NCI-H345 treated with DMSO at 0.1 percent for 48 hours (cell line): ENCODE results near the gene RMDN3.

Source experiments
- DNase-seq: peaks from one replicate; lab custom pipeline; 2025; ENCODE audit not compliant: unreplicated experiment; lab: John Stamatoyannopoulos, UW

Gene RMDN3, protein sequence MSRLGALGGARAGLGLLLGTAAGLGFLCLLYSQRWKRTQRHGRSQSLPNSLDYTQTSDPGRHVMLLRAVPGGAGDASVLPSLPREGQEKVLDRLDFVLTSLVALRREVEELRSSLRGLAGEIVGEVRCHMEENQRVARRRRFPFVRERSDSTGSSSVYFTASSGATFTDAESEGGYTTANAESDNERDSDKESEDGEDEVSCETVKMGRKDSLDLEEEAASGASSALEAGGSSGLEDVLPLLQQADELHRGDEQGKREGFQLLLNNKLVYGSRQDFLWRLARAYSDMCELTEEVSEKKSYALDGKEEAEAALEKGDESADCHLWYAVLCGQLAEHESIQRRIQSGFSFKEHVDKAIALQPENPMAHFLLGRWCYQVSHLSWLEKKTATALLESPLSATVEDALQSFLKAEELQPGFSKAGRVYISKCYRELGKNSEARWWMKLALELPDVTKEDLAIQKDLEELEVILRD

DNA sequence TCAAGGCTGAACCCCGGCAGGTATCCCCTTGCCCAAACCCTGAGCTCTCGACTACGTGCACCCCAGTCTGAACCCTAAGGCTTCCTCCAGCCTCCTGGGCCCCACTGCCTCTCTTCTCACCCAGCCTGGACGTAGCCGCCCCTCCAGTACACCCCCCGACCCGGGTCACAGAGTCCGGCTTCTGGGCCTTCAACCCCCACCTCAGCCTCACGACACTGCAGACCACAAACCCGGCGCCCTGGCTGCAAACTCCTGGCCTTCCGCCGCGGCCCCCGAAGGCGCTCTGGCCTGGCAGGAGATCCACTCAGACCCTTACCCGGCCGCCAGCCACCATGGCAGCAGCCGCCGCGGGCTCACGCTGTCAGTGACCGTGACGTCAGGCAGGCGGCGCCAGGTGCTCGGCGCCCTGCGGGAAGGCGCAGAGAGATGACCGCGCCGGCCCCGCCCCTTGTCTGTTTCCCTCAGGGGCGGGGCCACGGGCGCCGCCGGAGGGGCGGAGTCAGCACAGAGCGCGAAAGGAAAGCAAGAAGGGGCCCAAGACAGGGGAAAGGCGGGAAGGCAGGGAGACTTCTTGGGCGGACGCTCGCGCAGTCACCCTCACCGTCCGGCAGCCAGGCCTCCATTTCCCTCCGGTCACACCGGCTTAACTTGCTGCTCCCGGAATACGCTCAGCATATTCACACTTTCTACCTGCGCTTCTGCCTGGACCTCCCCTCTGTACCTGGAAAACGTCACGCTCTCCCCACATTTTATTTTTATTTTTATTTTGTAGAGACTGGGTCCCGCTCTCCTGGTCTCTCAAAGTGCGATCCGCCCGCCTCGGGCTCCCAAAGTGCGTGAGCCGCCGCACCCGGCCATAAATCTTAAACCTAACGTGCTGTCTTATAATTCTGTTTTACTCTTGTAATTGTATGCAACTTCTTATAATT is at the start of gene RMDN3:
TSS of gene RMDN3 (minus strand) at position 372 of the 929 bp plus-strand sequence. CDS start 471 bp downstream, outside the sequence.
- DNase-seq, result peak; percentile 80

DNA sequence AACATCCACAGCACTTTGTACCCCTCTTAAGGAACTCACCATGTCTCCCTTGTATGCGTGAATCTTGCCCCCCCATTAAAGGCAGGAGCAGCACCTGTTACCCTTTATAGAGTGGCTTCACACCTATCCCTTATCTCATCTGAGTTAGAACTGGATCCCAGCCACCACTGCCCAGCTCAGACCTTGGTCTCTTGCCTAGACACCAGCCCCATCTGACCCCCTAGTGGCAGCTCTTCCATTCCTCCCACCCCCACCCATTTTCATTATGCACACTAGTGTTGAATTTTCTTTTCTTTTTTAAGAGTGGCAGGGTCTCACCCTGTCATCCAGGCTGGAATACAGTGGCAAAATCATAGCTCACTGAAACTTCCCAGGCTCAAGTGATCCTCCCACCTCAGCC is 48.6 kb upstream of the RMDN3 start:
- DNase-seq, result no peak

DNA sequence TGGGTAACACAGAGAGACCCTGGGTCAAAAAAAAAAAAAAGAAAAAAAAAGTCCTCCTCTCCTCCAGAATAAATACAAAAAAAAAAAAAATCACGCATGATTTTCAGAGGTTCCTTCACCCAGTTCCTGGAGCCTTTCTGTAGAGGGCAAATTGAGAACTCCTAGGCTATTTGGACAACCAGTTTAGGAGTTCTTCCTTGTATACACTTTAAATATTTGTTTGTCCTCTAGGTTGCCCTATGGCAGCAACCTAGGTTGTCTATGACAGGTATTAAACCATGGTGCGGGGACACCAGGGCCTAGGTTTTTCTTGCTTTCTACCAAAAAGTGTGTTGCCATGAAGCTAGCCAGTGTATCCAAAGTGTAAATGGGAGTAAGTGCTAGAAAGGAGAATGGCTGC is 48.0 kb upstream of the RMDN3 start:
- no peak for DNase-seq

DNA sequence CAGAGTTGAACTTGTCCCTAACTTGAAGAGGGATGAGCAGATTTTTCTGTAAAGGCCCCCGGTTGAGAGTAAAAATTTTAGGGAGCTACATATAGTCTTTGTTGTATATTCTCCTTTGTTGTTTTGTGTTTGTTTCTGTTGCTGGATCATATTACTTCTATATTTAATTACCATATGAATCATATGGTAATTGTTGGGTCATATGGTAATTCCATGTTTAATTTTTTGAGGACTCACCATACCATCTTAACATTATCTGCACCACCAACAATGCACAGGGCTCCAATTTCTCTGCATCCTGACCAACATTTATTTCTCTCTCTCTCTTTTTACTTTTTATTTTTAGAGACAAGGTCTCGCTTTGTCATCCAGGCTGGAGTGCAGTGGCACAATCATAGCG is 44.5 kb upstream of the RMDN3 start:
- no peak for DNase-seq

DNA sequence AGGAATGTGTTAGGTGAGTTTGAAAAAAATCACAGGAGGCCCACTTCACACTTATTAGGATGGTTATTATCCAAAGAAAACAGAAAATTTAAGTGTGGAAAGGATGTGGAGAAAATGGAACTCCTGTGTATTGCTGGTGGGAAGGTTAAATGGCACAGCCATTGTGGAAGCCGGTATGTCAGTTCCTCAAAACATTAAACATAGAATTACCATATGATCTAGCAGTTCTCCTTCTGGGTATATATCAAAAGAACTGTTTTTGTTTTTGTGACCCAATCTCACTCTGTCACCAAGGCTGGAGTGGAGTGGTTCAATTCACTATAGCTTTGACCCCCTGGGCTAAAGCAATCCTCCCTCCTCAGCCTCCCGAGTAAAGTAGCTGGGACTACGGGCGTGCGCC is 41.5 kb upstream of the RMDN3 start:
- no peak for DNase-seq

DNA sequence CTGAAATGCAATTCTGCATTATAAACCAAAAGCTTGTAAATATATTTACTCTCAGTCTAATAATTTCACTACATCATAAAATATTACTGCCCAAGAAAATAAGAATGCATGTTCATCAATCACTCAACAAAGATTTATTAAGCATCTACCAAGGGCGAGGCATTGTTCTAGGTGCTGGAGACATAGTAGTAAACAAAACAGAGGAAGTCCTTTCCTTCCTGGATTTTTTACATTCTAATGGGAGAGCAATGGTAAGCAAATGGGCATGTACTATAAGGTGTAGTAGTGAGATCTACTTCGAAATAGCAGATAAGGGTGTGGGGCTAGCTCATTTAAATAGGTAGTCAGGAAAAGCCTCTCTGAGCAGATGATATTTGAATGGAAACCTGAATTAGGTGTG is 41.0 kb upstream of the RMDN3 start:
- DNase-seq, result no peak

DNA sequence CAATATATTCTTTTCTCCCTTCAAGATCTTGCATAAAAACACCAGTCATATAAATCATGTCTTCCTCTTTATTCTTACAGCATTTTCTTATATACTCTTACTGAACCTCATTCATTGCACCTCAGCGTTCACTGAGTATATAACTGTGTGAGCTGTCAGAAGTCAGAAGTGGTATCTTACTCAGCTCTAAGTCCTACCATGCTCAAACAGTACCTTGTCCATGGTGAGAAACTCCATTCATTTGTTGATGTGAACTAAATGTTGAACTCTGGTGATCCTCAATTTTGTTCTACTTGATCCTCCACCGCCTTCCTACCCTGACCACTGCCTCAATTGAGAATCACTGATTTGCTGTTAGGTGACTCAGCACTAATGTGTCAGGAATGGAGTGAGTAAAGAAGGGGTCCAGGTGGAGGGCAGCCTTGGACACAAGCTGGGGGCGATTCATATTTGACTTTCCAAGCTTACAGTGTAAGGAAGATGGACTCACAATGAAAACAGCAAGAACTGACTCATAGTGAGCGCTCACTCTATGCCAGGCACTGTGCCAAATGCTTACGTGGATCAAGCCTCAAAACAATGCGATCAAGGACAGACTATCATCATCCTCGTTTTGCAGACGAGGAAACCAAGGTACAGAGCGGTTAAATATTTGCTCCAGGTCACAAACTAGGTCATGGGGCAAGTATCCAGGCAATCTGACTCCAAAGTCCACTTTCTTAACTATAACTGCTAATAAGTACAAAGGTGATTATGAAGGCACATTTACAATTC is 38.3 kb upstream of the RMDN3 start:
- no peak for DNase-seq

DNA sequence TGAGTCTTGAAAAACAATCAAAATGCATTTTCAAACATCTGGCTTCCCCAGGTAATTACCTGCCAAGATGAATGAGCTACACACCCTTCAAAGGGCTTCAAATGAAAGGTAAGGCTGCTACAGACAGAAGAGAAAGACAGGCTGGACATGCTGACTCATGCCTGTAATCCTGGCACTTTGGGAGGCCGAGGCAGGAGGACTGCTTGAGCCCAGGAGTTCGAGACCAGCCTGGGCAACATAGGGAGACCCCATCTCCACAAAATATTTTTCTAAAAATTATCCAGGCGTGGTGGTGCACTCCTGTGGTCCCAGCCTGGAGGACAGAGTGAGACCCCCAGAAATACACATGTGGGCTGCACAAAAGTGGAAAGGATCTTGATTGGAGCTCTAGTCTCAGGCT is 37.3 kb upstream of the RMDN3 start:
- DNase-seq, result no peak

DNA sequence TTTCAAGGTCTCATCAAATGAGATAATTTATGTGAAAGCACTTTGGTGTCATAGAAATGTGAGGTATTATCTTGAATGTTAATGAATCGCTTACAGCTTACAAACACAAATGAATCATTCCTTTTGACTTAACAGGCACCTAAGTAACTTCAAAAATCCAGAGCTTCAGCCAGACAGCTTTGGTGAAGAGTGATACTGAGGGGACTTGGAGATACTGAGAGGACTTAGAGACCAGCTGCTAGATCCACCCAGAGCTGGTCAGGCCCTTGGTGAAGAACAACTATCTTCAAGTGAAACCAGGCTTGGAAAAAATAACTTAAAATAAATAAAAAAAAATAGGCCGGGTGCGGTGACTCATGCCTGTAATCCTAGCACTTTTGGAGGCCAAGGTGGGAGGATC is 35.7 kb upstream of the RMDN3 start:
- no peak for DNase-seq

DNA sequence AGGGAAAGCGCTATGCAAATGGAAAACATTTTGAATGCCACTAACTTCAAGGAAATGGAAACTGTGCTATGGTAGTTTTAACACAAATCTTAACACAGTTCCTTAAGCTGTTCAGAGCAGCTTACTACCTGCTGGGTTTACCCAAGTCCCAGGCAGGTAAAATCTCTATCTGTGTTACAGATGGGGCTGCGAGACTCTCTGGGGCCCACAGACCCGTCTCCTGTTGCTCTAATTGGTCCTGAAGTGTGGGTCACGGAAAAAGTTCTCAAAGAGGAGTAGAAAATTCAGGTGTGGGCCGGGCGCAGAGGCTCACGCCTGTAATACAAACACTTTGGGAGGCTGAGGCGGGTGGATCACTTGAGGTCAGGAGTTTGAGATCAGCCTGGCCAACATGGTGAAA is 34.9 kb upstream of the RMDN3 start:
- DNase-seq, result no peak

DNA sequence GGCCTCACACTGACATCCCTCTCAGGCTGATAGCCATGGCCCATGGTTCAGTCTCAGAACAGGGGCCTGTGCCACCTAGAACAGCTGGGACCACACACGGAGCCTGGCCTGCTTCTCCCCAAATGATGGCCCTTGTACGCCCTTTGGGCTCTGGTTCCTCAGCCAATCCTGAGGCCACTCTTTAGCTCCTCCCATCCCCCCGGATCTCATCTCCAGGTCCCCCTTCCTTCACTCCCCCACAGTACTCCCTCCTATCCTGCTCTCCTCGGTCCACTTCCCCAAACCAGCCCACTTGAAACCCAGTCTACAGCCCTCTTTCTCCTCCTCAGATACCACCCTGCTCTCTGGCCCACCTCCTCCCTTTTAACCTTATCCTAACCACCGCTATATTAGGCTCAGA is 34.1 kb upstream of the RMDN3 start:
- DNase-seq, result no peak

DNA sequence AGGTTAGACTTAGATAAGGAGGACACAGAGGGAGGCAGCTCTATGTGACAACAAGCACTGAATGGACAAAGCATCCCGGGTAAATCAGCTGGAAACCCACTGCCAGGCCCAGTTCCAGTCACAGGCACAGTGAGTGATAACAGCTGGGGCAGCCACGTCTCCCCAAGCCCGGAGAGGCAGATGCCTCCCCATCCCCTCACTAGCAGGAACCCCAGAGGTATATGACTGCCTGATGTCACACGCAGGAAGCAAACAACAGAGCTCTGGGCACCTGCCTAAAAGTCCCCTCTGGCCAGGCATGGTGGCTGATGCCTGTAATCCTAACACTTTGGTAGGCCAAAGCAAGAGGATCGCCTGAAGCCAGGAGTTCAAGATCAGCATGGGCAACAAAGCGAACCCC is 32.9 kb upstream of the RMDN3 start:
- DNase-seq, result peak; percentile 83

DNA sequence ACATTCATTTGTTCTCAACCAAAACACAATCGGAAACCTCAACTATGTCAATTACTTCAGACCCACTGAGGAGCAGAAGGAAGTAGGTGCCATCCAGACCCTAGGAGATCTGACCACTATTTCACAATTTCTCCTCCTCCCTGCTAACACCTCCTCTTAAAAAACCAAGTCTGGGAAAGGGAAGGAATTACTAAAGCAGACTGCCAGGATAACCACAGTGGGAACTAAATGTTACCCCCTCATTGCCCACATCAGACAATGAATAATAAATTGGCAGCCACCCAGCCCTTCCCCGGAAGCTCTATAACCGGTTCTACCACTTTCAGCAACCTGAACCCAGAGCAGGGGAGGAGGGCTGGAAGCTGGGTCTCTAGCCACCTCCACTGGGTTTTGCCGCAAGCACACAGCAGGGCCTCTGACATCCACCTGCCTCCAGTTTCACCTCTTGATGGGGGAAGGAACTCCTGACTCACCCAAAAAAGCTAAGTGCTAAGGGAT is 32.3 kb upstream of the RMDN3 start:
- peak; percentile 91 for DNase-seq

DNA sequence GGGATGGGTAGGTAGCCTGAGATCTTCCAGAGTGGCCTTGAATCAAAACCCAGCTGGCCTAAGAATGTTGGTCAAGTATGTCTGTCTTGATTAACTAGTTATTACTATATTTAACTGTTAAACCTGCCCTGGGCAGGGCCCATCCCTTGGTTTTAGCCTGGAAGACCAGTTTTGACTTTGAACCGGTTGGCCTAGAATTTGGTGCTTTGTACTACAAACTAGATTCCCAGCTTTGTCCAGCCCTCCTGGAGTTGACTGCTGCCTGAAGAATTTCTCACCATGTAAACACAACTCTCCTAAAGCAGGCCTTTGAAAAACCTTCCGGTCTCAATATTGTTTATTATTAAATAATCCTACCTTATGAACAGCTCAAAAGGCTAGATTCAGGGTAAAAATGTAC is 30.8 kb upstream of the RMDN3 start:
- no peak for DNase-seq

DNA sequence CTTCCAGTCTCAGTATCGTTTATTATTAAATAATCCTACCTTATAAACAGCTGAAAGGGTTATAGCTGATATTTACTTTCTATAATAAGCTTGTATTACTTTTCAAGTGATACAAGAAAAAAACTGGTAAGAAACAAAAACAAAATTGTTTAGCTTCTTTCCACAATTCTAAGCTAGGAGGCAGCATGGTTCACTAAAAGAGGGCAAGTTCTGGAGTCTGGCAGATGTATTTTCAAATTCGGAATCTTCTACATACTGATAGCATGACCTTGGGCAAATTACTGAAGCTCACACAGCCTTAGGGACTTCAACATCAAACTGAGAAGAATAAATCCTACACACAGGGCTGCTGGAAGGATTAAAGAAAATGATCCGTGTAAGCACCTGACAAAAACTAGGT is 30.1 kb upstream of the RMDN3 start:
- no peak for DNase-seq

DNA sequence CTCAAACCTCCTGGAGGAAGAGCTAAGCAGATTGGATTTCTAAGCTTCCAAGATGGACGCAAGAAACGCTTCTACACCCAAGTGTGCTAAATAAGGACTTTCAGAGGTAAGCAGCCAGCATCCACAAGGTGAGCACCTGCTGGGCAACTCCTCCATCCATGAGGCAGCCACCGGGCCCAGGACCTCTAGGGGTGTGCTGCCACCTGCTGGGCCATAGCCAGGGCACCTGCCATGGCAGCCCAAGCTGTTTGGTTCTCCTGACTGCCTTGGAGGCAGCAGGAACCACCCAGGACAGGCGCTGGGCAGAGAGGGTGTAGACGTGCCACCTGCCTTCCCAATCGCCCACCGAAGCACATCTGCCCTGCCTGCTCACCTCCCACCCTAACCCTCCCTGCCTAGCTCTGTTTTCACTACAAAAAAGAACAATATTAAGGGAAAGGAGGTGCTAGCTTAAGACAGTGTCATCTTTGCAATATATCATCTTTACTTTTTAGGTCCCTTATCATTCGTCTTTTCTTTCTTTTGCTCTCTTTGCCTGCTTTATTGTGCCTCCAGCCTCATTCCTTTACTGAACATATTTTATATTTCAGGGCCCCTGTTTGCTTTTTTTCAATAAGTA is 27.7 kb upstream of the RMDN3 start:
- peak; percentile 33 for DNase-seq

DNA sequence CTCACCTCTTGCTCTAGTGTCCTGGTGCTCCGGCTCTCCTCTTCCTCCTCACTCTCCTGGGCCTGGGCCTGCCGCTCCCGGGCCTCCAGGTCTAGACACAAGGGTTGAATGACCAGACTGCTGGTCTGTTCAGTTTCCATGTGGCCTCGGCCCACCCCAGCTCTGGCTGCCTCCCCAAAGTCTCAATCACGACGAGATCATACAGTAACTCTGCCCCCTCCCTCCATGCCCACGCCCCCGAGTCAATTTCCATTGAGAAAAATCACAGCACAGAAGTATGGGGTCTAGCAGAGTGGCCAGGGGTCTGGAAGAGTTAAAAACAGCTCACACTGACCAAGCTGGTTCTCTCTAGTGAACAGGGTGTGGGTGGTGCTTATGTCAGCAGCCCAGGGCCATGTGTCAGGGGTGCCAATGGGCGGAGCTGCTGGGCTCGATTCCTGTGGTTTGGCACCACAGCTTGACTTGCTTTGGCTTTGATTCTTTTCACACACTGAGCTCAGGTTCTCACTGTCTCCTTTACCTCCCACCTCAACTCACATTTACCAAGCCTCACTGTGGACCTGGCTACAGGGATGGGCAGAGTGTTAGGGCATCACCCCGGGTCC is 21.6 kb upstream of the RMDN3 start:
- no peak for DNase-seq

DNA sequence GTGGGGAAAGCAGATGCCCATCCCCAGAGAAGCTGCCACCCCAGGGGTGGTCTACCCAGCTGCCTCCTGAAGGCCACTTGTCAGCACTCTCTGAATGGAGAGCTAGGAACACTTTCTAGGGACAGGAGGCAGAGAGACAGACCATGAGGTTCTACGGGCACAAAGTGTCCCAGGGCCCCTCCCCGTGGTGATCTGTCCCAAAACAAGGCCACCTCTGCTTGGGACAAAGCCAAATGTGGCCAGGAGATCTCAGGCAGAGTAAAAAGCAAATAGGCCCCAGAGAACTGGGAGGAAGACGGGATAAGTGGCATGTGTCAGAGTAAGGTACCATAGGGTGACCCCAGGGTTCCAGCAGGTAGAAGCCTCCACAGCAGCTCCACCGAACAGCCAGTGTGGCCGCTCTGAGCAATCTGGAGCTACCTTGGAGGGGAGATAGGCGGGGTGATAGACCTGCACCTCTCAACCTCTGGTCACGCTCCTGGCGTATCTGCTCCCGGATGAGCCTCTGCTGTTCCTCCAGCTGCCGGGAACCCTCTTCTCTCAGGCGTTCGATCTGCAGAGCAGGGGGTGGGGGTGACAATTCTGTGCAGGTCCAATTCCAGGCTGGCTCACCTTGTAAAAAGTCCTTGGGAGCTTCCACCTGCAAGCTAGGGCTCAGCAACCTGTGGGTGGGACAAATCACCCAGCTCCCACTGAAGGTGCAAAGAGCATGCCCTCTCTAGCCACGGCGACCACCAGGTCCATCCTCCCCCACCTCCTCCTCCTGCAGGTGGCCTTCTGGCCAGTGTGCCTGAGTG is 20.9 kb upstream of the RMDN3 start:
- DNase-seq, result no peak

DNA sequence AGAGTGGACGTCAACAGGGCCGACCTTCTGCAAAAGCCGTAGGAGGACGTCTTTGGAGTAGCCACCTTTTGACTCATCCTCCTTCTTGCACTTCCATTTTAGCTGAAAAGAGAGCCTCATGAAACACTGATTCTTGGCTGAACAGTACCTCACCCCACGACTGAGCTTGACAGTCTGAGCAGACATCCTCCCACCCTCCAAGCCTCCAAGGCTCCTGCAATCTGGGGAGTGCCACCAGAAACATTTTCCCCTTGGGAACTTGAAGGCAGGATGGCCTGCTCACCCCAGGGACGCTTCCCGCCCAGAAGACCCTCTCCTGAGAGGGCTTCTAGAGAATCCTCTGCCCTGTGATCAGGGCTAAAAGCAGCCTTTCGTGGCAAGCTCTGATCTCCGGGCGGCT is 20.0 kb upstream of the RMDN3 start:
- no peak for DNase-seq
